Endothelial cell (in vitro differentiated cells): ENCODE measurements around the gene MOV10L1. TPM values are rescaled to one million over a fixed set of nuclear protein-coding genes. Genes with fewer than 3 reads are reported as not detected.

Experiments
- DNase-seq: peaks from one replicate; pipeline ENCODE4 v3.0.0; 2021; ENCODE audit warnings: low spot score
- H3K27ac Mint-ChIP-seq: one replicate; pipeline ENCODE4 v1.8.0; 2021; ENCODE audit warnings: mixed read lengths, inconsistent platforms; ENCODE audit not compliant: unreplicated experiment
- H3K27me3 Mint-ChIP-seq: one replicate; pipeline ENCODE4 v1.8.0; 2021; ENCODE audit warnings: mild to moderate bottlenecking, moderate library complexity, mixed read lengths, inconsistent platforms; ENCODE audit not compliant: unreplicated experiment
- H3K36me3 Mint-ChIP-seq: one replicate; pipeline ENCODE4 v1.8.0; 2021; ENCODE audit warnings: mild to moderate bottlenecking, low read depth, mixed read lengths, inconsistent platforms; ENCODE audit not compliant: unreplicated experiment
- H3K4me1 Mint-ChIP-seq: one replicate; pipeline ENCODE4 v1.8.0; 2021; ENCODE audit warnings: mild to moderate bottlenecking, mixed read lengths, inconsistent platforms; ENCODE audit not compliant: unreplicated experiment
- H3K4me3 Mint-ChIP-seq: one replicate; pipeline ENCODE4 v1.8.0; 2021; ENCODE audit warnings: mild to moderate bottlenecking, mixed read lengths, inconsistent platforms; ENCODE audit not compliant: unreplicated experiment
- H3K9me3 Mint-ChIP-seq: one replicate; pipeline ENCODE4 v1.8.0; 2021; ENCODE audit warnings: mixed read lengths, inconsistent platforms; ENCODE audit not compliant: unreplicated experiment
- total RNA-seq: library from RNA; stranded (reverse); fragmentation: NEBNext Ultra II Directional; extraction: Animal tissue kit (Norgen Biotek cat#: 25700); gene quantifications from one replicate; pipeline ENCODE4 v1.2.1, GENCODE V29; 2021; ENCODE audit not compliant: unreplicated experiment
- TF ChIP-seq, protein P1 (sequence below): fragments of 200-600 bp; sonication (generic); IDR thresholded peaks from one replicate; pipeline ENCODE4 v1.5.0; 2021; ENCODE audit warnings: antibody characterized with exemption; ENCODE audit not compliant: unreplicated experiment

MOV10L1 gene
- total RNA-seq, 1 donor from 2014 or later, result not detected

DNA sequence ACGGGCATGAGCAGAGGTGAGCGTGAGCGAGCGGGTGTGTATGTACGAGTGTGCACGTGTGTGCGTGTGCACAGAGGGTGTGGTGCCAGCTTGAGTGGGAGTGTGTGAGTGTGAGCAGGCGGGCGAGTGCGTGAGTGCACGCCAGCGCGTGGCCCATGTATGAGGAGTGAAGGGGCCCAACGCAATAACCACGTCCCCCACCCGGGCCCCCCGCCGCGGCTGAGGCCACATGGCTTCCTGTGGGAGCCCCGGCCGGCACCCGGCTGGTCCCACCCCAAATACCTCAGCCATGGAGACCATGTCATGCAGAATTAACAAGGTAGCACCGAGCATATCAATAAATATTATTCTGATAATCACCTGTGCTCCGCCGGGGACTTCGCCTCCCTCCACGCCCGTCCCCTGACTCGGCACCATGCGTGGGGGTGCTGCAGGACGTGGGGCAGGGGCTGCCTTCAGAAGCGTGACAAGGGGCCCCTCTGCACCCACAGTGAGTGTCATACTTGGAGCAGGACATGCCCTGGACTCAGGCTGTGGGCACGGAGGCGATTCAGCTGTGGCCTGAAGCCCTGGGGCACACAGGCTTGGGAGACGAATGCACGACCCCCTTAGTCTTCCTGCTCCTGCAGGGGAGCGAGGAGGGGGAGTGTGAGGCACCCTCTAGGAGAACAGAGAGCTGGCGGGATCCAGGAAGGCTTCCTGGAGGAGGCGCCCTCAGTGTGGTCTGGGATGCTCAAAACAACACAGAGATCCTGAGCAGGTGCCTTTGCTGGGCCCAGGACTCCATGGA lies 90.3 kb downstream of the MOV10L1 start:
- Mint-ChIP-seq H3K27me3 (peaks cover 10% of the 10 kb centered on the region), H3K27ac (no peak overlapping the region), H3K4me1 (no peaks in the 10 kb centered on the region), H3K4me3 (peak overlapping the region; percentile 29), H3K9me3 (no peaks in the 10 kb centered on the region), H3K36me3 (no peaks in the 10 kb centered on the region)
- DNase-seq, result no peak
- TF ChIP-seq, protein P1, sequence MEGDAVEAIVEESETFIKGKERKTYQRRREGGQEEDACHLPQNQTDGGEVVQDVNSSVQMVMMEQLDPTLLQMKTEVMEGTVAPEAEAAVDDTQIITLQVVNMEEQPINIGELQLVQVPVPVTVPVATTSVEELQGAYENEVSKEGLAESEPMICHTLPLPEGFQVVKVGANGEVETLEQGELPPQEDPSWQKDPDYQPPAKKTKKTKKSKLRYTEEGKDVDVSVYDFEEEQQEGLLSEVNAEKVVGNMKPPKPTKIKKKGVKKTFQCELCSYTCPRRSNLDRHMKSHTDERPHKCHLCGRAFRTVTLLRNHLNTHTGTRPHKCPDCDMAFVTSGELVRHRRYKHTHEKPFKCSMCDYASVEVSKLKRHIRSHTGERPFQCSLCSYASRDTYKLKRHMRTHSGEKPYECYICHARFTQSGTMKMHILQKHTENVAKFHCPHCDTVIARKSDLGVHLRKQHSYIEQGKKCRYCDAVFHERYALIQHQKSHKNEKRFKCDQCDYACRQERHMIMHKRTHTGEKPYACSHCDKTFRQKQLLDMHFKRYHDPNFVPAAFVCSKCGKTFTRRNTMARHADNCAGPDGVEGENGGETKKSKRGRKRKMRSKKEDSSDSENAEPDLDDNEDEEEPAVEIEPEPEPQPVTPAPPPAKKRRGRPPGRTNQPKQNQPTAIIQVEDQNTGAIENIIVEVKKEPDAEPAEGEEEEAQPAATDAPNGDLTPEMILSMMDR, result no peak

DNA sequence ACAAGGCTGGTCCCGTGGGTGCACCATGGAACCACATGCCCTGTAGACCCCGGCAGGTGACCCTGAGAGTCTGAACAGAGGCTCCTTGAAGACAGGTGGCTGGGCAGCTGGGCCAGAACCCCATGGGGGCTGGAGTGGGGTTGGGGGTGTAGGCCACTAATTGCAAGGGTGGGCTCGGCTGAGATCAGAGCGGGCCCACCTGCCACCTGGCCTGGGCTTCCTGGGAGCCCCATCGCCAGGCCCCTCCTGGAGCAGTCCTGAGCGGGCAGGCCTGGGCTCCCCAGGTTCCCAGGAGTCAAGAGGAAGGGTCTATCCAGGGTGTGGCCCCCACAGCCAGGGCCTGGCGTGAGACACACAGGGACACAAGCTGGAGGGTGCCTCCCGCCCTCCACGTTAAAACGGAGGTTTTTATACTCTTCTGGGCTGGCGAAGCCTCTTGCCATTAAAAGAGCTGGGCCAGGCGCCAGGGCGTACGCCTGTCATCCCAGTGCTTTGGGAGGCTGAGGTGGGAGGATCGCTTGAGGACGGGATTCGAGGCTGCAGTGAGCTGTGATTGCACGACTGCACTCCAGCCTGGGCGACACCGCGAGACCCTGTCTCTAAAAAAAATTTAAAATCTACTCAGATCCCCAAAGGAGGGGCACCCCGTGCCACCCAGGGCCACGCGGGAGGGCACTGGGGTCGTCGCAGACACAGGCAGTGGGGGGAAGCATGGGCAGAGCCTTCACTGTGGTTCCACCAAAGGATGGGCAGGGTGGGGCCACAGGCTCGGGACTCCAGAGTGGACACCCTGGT lies 91.1 kb downstream of the MOV10L1 start:
- no peaks in the 10 kb centered on the region for H3K4me1 Mint-ChIP-seq
- no peak for DNase-seq
- no peak overlapping the region for H3K4me3 Mint-ChIP-seq
- H3K36me3 Mint-ChIP-seq, result no peaks in the 10 kb centered on the region
- no peaks in the 10 kb centered on the region for H3K9me3 Mint-ChIP-seq
- no peak overlapping the region for H3K27ac Mint-ChIP-seq
- TF ChIP-seq, protein P1, result no peak
- peaks cover 9% of the 10 kb centered on the region for H3K27me3 Mint-ChIP-seq

DNA sequence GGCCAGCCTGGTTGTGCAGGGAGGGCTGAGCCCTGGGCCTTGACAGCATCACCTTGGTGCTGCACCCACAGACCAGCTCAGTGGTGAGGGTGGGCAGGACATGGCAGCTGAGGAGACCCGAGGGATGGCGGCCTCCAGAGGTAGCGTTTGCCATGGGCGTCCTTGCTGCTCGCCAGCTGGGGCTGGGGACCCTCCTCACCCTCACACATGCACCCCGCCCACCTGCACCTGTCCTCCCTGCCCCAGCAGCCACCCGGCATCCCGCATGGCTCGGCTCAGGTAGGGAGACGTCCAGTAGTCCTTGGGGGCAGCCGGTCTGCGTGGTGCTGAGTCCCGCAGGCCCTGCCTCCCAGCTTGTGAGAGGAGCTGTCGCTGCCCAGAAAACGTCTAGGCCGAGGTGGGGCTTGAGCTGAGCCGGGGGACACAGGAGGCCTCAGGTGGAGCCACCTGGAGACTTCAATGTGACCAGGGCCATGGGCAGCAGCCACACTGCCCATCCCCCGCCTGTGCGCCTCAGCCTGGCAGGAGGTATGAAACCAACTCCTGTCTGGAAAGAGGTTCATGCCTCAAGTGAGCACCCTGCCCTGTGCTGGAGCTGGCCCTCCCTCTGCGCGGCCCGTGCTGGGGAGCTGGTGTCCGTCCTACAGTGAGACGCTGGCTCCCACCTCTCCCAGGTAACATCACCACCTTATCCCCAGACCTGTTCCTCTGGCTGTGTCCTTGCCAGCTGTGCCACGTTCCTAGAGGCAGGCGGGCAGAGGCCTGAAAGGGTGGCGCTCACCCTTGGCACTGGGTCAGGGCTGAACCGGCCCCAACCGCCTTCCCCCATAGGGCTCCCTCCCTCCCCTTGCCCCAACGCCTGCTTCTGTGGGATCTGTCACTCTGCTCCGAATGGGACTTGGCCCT lies 92.6 kb downstream of the MOV10L1 start:
- TF ChIP-seq, protein P1, result no peak
- Mint-ChIP-seq H3K4me1 (peaks cover 3% of the 10 kb centered on the region), H3K36me3 (no peaks in the 10 kb centered on the region), H3K27ac (no peak overlapping the region), H3K4me3 (no peak overlapping the region), H3K9me3 (no peaks in the 10 kb centered on the region), H3K27me3 (peaks cover 8% of the 10 kb centered on the region)
- DNase-seq, result no peak

DNA sequence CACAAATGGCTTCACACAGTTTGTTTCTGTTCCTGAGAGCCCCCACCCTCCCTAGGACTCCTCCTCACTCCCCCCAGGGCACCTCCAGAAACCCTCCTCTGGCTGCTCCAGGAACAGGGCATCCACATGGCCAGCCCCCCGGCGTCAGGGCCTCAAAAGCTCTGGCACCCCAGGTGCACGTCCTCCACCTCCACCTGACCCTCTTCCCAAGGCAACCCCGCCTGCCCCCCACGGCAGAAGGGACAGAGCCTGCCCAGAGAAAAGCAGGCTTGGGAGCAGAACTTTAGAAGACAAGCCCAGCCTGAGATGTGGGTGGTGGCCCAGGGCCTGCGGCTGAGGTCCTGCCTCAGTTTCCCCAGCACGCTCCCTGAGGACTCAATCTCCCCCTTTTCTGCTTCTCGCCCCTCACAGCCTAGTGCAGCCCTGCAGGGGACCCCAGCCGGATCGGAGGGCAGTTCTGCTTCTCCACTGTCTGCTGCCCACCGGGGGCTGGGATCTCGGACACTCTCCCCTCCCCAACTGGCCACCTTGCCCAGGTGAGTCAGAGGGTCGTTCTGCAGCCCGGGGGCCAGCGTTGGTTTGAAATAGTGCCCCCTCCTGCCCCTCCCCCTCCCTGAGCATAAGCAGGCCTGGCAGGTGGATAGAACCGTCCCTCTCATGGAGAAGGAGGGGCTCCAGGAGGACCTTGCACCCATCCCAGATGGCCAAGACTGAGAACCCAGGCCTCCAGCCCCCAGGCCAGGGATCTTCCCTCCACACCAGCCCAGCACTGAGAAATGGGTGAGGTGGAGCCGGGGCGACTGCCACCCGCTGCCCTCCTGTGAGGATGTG lies 93.5 kb downstream of the MOV10L1 start:
- no peak for DNase-seq
- Mint-ChIP-seq H3K36me3 (no peaks in the 10 kb centered on the region), H3K4me1 (peaks cover 3% of the 10 kb centered on the region), H3K27me3 (peaks cover 6% of the 10 kb centered on the region), H3K27ac (no peak overlapping the region), H3K9me3 (no peaks in the 10 kb centered on the region), H3K4me3 (no peak overlapping the region)
- TF ChIP-seq, protein P1, result no peak
